ENCODE results near the gene ADAMTS2. TPM values are rescaled to one million over a fixed set of nuclear protein-coding genes. Genes with fewer than 3 reads are reported as not detected.

ADAMTS2 gene
- polyA plus RNA-seq, 1 experiment = 129 TPM

GRCh38 chr5:179150011-179150410 is 195.2 kb downstream of the ADAMTS2 start:
- ChIA-PET POLR2A (no interaction called here), CTCF (no interaction called here)
- peaks cover 46% of the 10 kb centered on the region for H3K36me3 ChIP-seq (ENCODE audit: control insufficient read depth, insufficient read depth, low read length)
- H3K27me3 ChIP-seq (ENCODE audit: control insufficient read depth, insufficient read depth, low read length) = no peaks in the 10 kb centered on the region
- H3K4me3 ChIP-seq (ENCODE audit: low read depth, low read length) = no peak overlapping the region
- TF ChIP-seq CTCF (IDR thresholded peaks at IDR 0.05; ENCODE audit: insufficient read depth, low read depth, low read length) = no peak
- DNase-seq (ENCODE audit: low read depth) = no peak

GRCh38 chr5:179149278-179149677 is 196.0 kb downstream of the ADAMTS2 start:
- no peak for DNase-seq (ENCODE audit: low read depth)
- TF ChIP-seq CTCF (IDR thresholded peaks at IDR 0.05; ENCODE audit: insufficient read depth, low read depth, low read length) = no peak
- H3K36me3 ChIP-seq (ENCODE audit: control insufficient read depth, insufficient read depth, low read length) = peaks cover 42% of the 10 kb centered on the region
- POLR2A ChIA-PET = no interaction called here
- H3K27me3 ChIP-seq (ENCODE audit: control insufficient read depth, insufficient read depth, low read length) = no peaks in the 10 kb centered on the region
- CTCF ChIA-PET = no interaction called here
- no peak overlapping the region for H3K4me3 ChIP-seq (ENCODE audit: low read depth, low read length)

DNA sequence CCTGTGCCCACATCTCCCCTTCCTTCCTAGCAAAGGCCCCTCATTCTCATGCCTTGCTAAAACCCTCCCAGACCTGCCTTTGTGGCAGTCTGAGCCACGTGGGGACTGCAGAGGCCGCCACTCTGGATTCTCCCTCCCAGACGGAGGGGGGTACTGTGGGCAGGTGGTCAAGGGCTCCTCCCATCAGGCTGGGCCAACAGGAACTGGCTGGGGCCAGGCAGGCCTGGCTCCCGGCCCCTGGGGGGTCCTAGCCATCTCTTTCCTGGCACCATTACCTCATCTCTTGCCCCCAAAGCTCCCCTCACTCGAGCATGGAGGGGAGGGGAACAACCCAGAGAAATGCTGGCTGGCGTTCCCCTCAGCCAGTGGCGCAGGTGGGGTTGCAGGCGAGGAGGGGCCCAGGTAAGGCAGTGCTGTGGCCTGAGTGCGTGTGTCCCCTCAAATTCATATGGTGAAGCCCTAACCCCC is 196.5 kb downstream of the ADAMTS2 start:
- CTCF ChIA-PET = no interaction called here
- no peak for DNase-seq (ENCODE audit: low read depth)
- no peak overlapping the region for H3K4me3 ChIP-seq (ENCODE audit: low read depth, low read length)
- H3K36me3 ChIP-seq (ENCODE audit: control insufficient read depth, insufficient read depth, low read length) = peaks cover 36% of the 10 kb centered on the region
- POLR2A ChIA-PET = interaction anchor here (0.5 kb wide), 1 partner anchor 166 kb away, joined by 4 read pairs; no protein-coding TSS in a partner anchor
- TF ChIP-seq CTCF (IDR thresholded peaks at IDR 0.05; ENCODE audit: insufficient read depth, low read depth, low read length) = no peak
- H3K27me3 ChIP-seq (ENCODE audit: control insufficient read depth, insufficient read depth, low read length) = no peaks in the 10 kb centered on the region

DNA sequence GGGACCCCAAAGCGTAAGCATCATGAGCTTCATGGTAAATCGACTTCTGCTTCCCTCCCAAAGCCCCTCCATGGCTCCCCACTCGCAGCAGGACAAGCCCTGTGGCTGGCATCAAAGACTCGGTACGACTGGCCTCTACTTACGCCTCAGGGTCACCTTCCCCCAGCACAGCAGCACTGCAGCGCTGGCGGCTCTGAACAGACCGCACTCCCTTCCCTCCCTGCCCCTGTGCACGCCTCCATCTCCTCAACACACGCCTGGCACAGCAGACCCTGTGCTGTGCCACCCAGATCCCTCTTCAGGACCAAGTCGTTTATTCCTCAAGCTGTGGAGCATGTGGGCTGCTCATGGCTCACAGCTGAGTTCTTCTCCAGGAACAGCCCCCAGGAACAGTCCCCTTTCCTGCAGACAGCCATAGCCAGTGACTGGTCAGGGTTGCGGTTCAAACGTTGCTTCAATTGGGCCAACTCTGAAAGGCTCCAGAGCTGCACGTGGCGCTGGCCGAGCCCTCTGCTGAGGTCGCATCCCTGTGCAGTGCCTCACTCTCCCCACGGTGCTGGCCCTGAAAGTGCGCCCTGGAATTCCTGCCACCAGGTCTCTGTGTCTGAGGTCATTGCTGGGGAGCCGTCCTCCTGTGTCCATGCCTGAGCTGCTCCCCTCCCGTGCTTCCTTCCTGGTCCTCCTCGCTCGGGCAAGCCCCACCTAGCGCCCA is 197.1 kb downstream of the ADAMTS2 start:
- Histone ChIP-seq H3K36me3 (ENCODE audit: control insufficient read depth, insufficient read depth, low read length) (peaks cover 34% of the 10 kb centered on the region), H3K27me3 (ENCODE audit: control insufficient read depth, insufficient read depth, low read length) (no peaks in the 10 kb centered on the region), H3K4me3 (ENCODE audit: low read depth, low read length) (no peak overlapping the region)
- TF ChIP-seq CTCF (IDR thresholded peaks at IDR 0.05; ENCODE audit: insufficient read depth, low read depth, low read length) = no peak
- DNase-seq (ENCODE audit: low read depth) = no peak
- POLR2A ChIA-PET = interaction anchor here (0.5 kb wide), 1 partner anchor 166 kb away, joined by 4 read pairs; no protein-coding TSS in a partner anchor
- CTCF ChIA-PET = no interaction called here

DNA sequence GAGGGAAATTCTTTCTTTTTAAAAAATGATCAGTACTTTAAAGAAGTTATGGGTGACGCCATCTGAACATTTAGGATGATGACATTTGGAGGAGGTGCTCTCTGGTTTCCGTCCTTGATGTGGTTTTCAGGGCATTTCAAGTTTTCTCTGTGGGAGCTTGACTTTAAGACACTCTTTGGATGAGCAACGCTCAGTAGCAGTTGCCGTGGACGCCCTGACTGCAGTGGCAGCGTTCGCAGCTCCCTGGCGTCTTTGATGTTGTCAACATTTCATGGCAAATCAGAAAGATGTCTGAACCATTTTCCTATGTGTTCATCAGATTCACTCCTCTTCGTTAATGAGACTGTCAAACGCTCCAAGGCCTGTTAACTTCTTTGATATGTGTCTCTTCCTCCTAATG is 199.0 kb downstream of the ADAMTS2 start:
- ChIA-PET CTCF (interaction anchor here (0.6 kb wide), 1 partner anchor 1361 kb away, joined by 3 read pairs; no protein-coding TSS in a partner anchor), POLR2A (no interaction called here)
- Histone ChIP-seq H3K27me3 (ENCODE audit: control insufficient read depth, insufficient read depth, low read length) (no peaks in the 10 kb centered on the region), H3K4me3 (ENCODE audit: low read depth, low read length) (no peak overlapping the region), H3K36me3 (ENCODE audit: control insufficient read depth, insufficient read depth, low read length) (peaks cover 18% of the 10 kb centered on the region)
- DNase-seq (ENCODE audit: low read depth) = no peak
- no peak for TF ChIP-seq CTCF (IDR thresholded peaks at IDR 0.05; ENCODE audit: insufficient read depth, low read depth, low read length)
